GM19239 (cell line): ENCODE data around the gene TBC1D17.

ENCODE experiments used
- DNase-seq: peaks from one replicate; pipeline ENCODE4 v3.0.0; 2011; ENCODE audit warnings: low spot score; ENCODE audit not compliant: insufficient read length
- FAIRE-seq: peaks from 2 replicates; lab custom pipeline; 2011; peaks lifted over from hg19 to GRCh38; lab: Jason Lieb, UNC

Gene TBC1D17

DNA sequence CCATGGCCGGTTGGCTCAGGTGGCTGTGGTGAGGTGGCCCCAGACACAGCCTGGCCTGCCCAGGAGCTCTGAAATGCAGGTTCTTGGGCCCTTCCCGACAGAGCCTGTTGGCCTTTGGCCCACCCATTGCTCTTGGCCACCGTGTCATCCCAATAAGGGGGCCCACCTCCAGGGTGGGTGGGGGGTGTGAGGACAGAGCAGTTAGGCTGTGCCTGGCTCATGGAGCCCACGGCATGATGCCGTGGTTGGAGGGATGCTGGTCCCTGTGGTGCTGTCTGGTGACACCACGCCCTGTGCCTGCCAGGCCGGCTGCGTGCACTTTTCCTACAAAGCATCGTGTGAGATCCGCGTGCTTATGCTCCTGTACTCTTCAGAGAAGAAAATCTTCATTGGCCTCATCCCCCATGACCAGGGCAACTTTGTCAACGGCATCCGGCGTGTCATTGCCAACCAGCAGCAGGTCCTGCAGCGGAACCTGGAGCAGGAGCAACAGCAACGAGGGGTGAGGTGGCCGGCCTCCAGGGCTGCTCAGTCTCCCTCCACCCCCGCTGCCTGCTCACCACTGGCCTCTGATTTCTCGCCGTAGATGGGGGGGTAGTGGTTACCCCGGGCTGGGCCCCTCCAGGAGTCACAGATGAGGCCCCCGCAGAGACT is 17.7 kb upstream of the TBC1D17 start:
- FAIRE-seq (no peak), DNase-seq (no peak)

DNA sequence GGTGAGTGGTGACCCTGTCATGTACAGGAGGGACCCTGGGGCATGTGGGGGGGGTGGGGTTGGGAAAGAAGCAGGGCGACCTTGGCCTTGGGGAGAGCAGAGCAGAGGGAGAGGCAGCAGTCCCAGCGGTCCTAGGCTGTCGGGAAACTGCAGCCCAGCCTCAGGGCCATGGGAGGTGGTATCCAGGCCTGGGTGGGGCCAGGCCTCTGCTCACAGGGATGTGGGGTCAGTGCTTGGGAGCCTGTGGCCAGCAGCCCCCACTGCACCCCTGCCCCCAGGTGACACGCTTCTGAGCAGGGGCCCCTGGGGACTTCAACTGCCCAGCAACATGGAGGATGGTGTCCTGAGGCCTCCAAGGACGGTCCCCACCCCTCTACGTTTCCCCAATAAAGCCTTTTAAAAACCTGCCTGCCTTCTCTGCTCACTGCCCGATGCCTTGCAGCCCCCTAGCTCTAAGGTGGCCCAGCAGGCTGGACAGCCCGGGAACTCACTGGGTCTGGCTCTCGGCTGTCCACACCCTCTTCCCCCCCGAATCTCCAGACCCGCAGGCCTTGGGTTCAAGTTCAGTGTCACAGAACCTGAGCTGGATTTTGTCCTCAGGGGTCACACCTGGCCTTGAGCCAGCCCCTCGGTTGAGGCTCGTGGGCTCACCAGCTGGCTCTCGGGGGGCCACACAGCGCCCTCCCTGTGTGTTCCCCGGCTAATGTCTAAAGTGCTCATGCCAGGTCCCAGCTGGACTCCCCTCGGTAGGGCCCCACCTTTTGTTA is 17.0 kb upstream of the TBC1D17 start:
- no peak for DNase-seq
- FAIRE-seq, result no peak

DNA sequence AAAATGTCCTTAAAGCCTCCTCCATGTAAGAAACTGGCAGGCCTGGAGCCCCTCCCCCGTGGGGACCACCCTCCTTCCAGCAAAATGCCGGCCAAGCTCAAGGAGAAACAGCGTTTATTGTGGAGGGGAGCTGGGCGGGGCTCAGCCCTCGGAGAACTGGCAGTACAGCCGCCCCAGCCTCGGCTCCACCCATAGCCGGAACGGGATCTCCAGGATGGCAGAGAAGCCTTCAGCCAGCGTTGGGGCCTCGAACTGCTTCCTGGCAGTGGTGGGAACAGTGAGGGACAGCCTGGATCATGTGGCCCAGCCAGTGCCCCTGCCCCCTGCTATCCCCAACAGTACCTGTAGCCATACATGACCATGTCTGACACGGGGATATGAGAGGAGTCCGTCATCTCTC is 16.4 kb upstream of the TBC1D17 start:
- FAIRE-seq (no peak), DNase-seq (no peak)

DNA sequence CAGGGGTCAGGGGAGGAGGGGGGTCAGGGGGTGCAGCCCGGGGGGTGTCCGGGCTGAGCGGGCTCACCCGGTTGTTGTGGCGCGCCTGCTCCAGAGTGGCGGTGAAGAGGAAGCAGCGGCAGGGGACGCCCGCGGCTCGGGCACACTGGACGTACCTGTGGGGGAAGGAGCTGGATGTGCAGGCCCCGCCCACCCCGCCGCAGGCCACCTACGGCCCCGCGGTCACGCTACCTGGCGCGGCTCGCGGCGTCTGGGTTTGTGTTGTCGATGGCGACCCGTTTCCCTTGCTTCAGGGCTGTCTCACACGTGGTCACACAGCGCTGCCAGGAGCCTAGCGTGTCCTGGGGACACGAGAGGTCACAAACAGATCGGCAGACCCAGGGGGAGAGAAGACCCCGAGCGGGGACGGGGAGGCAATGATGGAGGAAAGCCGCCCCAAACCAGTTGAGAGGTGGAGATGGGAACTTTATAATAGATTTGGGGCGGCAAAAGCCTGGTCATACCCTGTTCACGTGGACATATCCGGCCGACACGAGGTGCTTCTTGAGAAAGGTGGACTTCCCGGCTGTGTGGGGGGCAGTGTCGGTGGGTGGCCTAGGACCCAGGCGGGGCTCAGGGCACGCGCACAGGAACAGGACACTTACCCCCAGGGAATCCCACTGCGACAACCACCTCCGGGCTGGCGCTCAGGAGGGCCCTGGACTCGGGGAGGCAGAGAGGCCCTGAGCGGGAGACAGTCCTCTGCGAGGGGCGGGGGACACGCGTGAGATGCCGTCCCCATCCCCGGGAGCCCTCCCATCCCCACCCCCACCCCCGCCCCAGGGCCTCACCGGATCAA is 15.7 kb upstream of the TBC1D17 start:
- FAIRE-seq (no peak), DNase-seq (no peak)

DNA sequence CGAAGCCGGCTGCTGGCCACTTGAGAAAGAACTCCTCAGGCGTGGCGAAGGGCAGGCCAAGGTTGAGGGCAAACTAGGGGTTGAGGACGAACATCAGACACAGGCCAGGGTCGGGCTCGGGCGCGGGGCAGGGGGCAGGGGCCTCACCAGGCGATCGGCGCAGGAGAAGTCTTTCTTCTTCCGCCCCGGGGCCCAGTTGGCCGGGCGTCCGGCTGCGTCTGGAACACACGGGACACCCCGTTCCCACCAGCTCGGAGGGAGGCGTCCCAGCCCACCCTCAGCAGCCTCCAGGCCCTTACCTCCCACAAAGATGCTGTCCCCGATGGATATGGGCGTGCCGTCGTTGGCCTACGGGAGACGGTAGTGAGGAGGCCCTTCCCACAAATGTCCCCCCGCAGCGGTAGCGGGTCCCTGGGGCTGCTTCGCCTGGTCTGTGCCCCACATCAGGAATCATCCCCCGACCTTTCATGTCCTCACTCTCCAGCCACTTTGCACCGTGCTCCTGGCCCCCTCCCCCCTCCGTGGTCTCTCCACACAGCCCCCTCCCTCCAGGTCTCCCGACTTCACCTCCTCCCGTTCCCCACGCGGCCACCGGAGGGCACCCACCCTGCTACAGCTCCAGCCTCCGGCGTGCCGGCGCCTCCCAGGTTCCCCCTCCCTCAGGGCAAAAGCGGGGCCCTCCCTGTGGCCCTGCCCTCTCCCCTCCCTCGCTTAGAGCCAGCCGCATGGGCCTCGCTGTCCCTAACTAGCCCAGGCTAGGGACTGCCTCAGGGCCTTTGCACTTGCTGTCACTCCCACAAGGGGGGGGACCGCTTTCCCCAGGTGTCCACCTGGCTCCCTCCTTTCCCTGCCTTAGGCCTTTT is 14.9 kb upstream of the TBC1D17 start:
- no peak for FAIRE-seq

DNA sequence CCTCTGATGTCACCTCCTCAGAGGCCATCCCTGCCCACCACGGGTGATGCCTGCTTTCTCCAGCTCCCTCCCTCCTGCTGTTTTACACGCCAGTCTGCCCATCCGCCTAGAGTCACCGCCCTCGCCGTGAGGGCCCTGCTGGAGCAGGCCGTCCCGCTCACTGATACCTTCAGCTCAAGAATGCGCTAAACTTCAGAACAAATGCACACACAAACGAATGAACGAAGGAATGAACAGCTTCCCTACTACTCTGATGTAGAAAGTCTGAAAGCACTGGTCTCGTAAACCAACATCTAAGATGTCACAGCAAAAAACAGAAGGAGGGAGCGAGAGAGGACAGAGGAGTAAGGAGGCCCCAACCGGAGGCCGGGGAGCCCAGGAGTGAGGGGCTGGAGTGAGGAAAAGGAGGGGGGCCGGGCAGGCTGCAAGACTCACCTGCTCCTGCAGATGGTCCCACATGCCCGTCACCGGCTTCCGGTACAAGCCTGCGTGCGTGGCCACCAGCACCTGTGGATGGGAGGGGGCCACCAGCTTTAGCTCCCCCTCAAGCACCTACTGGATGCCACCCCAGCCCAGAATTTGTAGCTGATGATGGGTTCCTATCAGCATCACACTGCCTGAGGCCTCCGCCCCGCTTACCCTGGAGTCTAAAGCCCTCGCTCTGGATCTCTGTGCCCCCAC is 14.1 kb upstream of the TBC1D17 start:
- no peak for DNase-seq
- no peak for FAIRE-seq

More for the DNA sequence above, 14.9 kb upstream of the TBC1D17 start:
- no peak for DNase-seq

DNA sequence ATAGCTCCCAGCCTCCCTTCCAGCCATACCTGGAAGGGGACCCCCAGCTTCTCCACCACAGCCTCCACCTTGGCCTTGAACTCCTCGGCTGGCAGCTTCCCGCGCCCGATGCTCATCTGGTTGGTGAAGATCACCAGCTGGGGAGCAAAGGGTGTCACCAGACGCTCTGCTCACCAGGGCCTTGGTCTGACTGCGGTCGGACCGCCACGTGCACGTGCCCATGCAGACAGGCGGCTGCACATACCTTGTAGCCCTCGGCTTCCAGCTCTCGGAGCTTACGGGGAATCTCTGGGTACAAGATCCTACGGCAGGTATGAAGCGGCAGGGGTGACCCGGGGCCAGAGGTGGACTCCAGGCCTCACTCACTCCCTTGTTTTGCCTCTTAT is 13.6 kb upstream of the TBC1D17 start:
- no peak for FAIRE-seq
- DNase-seq, result no peak

DNA sequence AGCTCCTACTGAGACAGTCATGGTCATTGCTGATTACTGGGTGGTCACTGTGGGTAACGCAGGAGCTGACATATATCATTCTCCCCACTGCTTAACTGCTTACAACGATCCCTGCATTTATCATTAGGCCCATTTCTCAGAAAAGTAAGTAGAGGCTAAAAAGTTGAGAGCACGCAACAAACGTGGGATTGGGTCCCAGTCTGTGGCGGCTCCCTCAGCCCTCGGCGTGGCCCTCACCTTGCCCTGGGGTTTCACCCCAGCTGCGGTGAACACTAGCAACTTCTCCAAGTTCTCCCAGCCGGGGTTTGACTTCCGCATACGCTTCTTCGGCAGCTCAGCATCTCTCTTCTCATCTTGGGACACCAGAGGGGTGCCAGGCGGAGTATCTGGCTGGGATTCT is 12.6 kb upstream of the TBC1D17 start:
- DNase-seq (no peak), FAIRE-seq (no peak)

DNA sequence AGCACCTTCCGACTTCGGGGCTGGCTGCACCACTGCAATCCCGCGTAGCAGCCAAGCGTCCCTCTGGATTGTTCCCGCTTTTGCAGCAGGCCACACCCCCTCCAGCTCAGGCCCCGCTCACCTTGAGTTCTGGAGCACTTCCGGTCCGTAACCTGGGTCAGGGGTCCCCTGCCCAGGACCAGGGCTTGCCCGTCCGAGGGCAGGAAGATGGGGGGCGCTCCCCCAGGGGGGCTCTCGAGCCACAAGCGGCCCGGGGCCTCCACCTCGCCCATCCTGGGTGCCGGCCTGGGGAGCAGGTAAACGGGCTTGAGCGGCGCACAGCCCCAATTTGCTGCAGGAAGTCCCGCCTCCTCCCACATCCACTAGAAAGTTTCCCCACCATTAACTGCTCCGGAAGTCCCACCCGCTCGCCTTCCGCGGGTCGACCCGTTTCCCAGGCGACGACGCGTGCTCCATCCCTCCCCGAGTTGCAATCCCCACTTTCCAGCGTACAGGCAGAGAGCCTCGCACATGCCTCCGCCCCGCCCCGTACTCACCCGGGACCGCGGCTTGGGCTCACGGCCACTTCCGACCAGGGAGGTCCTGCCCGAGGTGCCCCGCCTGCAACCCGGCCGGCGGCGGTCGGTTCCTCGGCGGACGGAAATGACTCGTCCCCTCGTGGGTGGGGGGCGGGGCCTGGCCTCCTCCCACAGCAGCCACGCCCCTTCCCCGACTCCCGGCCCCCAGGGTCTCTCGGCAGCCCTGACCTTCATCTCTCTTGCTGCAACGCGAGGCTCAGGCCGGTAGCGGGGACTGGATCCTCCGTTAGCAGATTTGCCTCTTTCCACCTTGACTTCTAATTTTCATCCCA is 10.3 kb upstream of the TBC1D17 start, which contains the start of gene PNKP:
PNKP (minus strand) TSS at position 644 of the 850 bp plus-strand sequence; CDS start at position 272, 372 bp downstream.
- FAIRE-seq, result peak; percentile 95

DNA sequence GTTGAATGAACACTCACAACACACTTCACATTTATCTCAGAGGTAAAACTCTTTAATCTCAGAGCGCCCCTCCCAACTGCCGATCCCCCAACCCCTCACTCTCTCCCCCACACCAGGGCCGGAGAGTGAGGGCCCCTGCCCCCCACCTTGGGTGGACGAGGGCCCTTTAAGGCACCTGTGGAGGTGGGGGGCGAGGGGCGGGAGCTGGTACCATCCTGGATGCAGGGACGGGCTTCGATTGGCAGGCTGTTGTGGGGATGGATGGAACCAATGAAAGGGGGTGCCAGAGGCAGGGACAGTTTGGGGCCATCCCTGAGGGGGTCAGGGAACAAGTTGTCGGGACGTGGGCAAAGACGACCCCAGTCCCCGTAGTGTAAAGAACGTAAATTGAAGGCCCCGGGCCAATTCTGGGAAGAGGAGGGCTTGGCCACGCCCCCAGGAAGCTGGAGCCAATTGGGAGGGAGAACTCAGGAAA is 8.5 kb upstream of the TBC1D17 start:
- no peak for DNase-seq
- FAIRE-seq, result no peak

More for the DNA sequence above, 10.3 kb upstream of the TBC1D17 start, which contains the start of gene PNKP:
- peak; percentile 94 for DNase-seq

DNA sequence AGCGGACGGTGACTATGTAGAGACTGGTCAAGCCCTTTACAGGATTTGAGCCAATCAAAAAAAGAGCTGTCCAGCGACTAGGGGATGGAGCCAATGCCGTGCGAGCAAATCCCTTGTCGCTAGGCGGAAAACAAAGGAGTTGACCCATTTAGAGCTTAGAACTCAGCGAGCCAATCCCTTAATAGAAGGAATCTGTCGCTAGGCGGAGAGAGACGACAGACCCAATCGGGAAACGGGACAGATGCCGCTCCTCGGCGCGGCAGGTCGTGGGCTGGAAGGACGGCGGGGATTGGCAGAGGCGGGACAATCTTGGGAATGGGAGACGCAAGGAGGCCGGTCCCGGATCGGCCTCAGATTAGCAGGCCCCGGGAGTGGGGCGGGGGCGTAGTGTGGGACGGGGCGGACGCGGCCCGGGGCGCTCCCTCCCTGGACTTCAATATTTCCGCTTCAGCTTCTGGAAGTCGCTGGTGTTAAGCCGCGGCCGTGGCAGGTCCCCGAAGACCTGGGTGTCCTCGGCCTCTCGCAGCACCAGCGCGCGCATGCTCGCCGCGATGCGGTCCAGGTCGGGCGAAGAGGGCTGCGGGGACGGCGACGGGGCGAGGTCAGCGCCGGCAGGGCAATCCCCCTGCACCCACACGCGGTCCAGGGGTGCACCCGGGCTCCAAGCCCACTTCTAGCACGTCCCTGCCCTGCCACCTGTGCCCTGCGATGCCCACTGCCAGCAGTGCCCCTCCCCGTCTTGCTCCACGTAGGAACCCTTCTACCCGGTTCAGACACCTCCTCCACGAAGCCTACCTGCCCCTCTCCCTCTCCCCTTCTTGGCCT is 7.8 kb upstream of the TBC1D17 start:
- DNase-seq (peak; percentile 93), FAIRE-seq (peak; percentile 100)

DNA sequence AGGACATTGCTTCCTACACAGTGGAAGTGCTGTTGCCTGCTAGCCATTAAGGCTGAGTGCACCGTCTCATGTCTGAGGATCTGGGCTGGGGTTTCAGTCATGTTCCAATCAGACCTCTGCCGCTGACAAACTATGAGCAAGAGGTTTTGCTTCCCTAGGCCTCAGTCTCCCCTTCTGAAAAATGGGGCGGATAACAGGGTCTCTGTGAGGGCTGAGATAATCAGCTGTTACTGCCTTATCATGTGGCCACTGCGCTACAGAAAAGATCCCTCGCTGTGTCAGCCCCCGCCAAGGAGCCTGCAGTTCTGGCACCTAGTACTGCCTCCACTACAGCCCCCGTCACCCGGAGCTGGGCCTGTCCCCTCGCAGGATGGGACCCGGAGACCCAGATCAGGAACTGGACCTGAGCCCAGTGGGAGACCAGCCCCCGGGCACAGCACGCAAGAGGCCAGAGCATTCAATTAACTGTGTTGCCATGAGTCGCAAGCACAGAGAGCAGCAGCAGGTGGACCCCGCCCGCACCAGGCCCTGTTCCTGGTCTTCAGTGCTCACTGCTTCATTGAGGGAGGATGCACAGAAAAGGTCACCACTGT is 7.1 kb upstream of the TBC1D17 start:
- FAIRE-seq (no peak), DNase-seq (no peak)

DNA sequence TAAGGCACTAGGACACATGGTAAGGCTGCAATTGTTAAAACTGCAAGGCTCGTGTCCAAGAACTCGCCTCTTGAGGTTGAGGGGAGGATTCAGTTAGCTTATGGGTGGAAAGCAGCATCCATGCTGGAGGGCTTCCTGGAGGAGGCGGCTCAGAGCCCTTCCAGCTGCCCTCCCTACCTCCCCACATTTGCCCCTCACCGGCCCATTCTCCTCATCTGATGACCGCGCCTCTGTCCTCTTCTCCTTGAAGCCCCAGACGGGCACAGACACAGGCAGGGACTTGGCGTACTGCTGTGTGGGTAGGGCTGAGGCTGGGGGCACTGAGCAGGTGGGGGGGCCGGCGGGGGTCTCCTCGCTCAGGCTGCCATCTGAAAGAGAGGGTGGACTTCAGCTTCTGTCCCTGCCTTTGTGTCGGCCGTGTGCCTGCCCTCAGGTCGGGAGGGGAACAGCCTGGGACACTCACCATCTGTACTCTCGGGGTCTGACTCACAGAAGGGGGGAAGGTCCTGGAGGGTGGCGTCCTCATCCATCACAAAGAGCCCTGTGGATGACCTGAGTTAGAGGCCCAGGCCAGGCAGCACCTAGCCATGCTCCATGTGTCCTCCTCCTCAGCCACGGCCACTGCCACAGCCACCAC is 6.0 kb upstream of the TBC1D17 start:
- FAIRE-seq, result no peak

DNA sequence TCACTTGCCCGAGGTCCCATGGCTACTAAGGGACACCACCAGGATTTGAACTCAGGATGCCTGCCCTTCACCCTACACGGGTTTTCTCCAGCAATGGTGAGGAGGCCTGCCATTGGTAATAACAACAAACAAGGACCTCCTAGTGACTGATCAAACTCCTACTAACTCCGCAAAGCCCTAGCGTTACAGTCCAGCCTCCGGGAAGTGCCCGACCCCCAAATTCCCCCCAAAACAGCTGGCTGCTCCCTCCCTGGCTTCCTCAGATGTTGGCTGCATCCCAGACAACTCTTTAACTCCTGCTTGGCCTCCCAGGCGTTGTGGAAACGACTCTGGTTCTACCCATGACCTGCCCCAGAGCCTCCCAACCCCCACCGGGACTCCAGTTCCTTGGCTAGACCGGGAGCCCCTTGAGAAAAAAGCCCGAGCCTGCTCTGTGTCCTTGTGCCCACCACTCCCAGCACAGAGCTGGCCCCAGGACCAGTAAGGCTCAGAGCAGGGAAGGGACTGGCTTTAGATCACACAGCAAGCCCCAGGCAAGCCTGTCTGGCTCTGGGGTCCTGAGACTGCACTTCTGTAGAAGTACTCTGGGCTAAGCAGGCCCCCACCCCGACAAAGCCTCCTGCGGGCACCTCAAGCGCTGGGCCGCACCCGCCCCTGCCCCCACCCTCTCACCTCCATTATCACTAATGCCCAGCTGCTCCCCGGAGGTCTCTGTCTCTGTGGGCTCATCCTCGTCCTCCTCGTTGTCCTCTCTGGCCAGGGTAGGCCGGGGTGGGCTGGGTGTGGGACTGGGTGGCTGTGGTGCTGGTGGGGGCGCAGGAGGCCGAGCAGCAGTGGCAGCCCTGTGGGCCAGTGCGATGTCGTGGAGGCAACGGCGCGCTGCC is 5.0 kb upstream of the TBC1D17 start:
- DNase-seq (no peak), FAIRE-seq (no peak)

More for the DNA sequence above, 6.0 kb upstream of the TBC1D17 start:
- no peak for DNase-seq

DNA sequence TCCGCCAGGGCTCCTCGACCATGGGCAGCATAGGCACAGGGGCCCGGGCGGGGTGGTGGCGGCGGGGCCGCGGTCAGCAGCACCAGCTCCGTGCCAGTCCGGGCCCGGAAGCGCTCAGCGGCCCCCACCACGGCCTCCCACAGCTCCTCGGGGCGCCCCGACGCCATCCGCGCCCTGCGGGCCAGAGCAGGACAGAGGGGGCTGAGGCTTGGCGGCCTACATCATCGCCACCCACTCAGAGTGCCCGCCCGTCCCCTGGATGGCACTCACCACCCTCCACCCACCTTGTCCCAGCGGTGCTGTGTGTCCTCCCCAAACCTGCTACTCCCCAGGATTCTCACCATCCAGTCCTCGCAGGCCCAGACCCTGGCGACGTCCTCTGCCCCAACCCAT is 4.4 kb upstream of the TBC1D17 start:
- no peak for DNase-seq
- no peak for FAIRE-seq

DNA sequence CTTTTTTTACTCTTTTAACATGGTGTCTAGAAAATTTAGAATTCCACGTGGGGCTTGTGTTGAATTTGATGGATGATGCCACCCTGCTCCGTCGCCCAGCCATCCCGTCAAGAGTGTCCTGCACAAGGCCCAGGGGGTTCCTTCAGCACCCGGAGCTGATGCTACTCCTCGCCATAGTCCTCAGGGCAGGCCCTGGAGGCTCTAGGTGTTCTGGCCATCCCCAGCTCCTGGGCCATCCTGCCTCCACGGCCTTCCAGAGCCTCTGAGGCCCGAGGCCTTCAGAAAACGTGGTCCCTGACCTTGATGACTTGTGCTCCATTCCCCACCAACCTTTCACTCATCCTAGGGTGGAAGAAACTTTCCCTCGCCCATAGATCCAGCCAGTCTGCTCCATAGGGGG is 3.7 kb upstream of the TBC1D17 start:
- FAIRE-seq (no peak), DNase-seq (no peak)
